ENCODE results near the gene HIVEP3.

- no peak for TF ChIP-seq CTCF (IDR thresholded peaks at IDR 0.05)
- no peak for TF ChIP-seq POLR2A (IDR thresholded peaks at IDR 0.05)
Observed at GRCh38 chr1:41735631-41736260, 183.0 kb downstream of the HIVEP3 start.

Measured in lower leg skin (tissue), 3 donors.